GM19468 (cell line): ENCODE results near the gene KRTAP12-3.
"Not testable (repeated sequence)": the region's sequence is repeated elsewhere in the genome, so short reads cannot be mapped to it uniquely, and the experiment has no call there.

Experiments
- ATAC-seq: cut with Tn5 transposase; IDR thresholded peaks from one replicate; pipeline ENCODE4 v1.9.1; 2021; ENCODE audit warnings: mild to moderate bottlenecking, moderate library complexity, moderate number of reproducible peaks; ENCODE audit not compliant: unreplicated experiment; ENCODE audit errors: extremely low read depth

KRTAP12-3 gene

GRCh38 chr21:44649521-44650100 lies 8.1 kb upstream of the KRTAP12-3 start:
- no peak for ATAC-seq

GRCh38 chr21:44650265-44650972 lies 7.3 kb upstream of the KRTAP12-3 start:
- ATAC-seq = no peak

GRCh38 chr21:44650973-44651675 lies 6.6 kb upstream of the KRTAP12-3 start:
- ATAC-seq = no peak

- no peak for ATAC-seq
Observed at GRCh38 chr21:44653123-44653522, 4.6 kb upstream of the KRTAP12-3 start.

GRCh38 chr21:44653656-44654575 lies 3.8 kb upstream of the KRTAP12-3 start:
- no peak for ATAC-seq

- ATAC-seq = no peak
Observed at GRCh38 chr21:44654576-44655175, 3.1 kb upstream of the KRTAP12-3 start, which contains the start of gene KRTAP12-4. KRTAP12-4 (minus strand) TSS chr21:44654659; CDS start chr21:44654614, 45 bp downstream.

GRCh38 chr21:44656868-44657267 lies 864 bp upstream of the KRTAP12-3 start:
- no peak for ATAC-seq

GRCh38 chr21:44658541-44658910 lies 794 bp downstream of the KRTAP12-3 start:
- ATAC-seq = no peak

- ATAC-seq = no peak
Observed at GRCh38 chr21:44658913-44659595, 1.3 kb downstream of the KRTAP12-3 start.

- ATAC-seq = not testable (repeated sequence)
Observed at GRCh38 chr21:44661567-44661966, 3.8 kb downstream of the KRTAP12-3 start.

GRCh38 chr21:44664691-44665090 lies 7.0 kb downstream of the KRTAP12-3 start:
- ATAC-seq = no peak

- no peak for ATAC-seq
Observed at GRCh38 chr21:44666401-44667320, 8.9 kb downstream of the KRTAP12-3 start, which contains the start of gene KRTAP12-2. KRTAP12-2 (minus strand) TSS chr21:44666927; CDS start chr21:44666886, 41 bp downstream.

GRCh38 chr21:44667612-44668011 lies 9.9 kb downstream of the KRTAP12-3 start:
- ATAC-seq = no peak

GRCh38 chr21:44670642-44671432 lies 13.1 kb downstream of the KRTAP12-3 start:
- no peak for ATAC-seq

GRCh38 chr21:44671911-44672310 lies 14.2 kb downstream of the KRTAP12-3 start:
- ATAC-seq = no peak

GRCh38 chr21:44677881-44678280 lies 20.1 kb downstream of the KRTAP12-3 start:
- no peak for ATAC-seq

- no peak for ATAC-seq
Observed at GRCh38 chr21:44681152-44681551, 23.4 kb downstream of the KRTAP12-3 start.
